ENCODE data around the gene DNAH11. TPM values are rescaled to one million over a fixed set of nuclear protein-coding genes. Genes with fewer than 3 reads are reported as not detected.

Gene DNAH11
- total RNA-seq, 1 experiment from 2014 or later, result 2.0 TPM

- H3K4me3 Mint-ChIP-seq (ENCODE audit: unreplicated experiment), result no peak overlapping the region
- Histone ChIP-seq H3K36me3 (ENCODE audit: control insufficient read depth, insufficient read depth, low read length) (no peaks in the 10 kb centered on the region), H3K9me3 (no peaks in the 10 kb centered on the region), H3K4me1 (peaks cover 2% of the 10 kb centered on the region), H3K4me3 (ENCODE audit: low read depth, low read length) (no peak overlapping the region), H3K27me3 (replicated peaks; ENCODE audit: control insufficient read depth, insufficient read depth, low read length) (no peaks in the 10 kb centered on the region; the same call in 1 of the 2 replicates)
- no peak for TF ChIP-seq CTCF (IDR thresholded peaks at IDR 0.05; ENCODE audit: insufficient read depth in 1 of 2, low read depth in 1 of 2, low read length in 1 of 2, severe bottlenecking in 1 of 2, unreplicated experiment in 1 of 2)
- H3K4me1 Mint-ChIP-seq (ENCODE audit: low read depth, unreplicated experiment), result peaks cover 5% of the 10 kb centered on the region
- intact Hi-C loops (cut with micrococcal nuclease; ENCODE audit: unreplicated experiment), result no loop called here
- CTCF ChIA-PET, result interaction anchor here (0.7 kb wide), 1 partner anchor 230 kb away, joined by 13 read pairs; no protein-coding TSS in a partner anchor
- no peaks in the 10 kb centered on the region for H3K9me3 Mint-ChIP-seq (ENCODE audit: unreplicated experiment)
- no peaks in the 10 kb centered on the region for H3K27me3 Mint-ChIP-seq (ENCODE audit: insufficient read depth, unreplicated experiment)
- H3K36me3 Mint-ChIP-seq (ENCODE audit: insufficient read depth, unreplicated experiment), result no peaks in the 10 kb centered on the region
- BruUV-seq (replicated peaks), result no TSS peak
- POLR2A ChIA-PET, result no interaction called here
- no peak overlapping the region for H3K27ac Mint-ChIP-seq (ENCODE audit: unreplicated experiment)
- DNase-seq, result no peak
These were observed 229.2 kb downstream of the DNAH11 start for GRCh38 chr7:21771906-21772610.

GRCh38 chr7:21773326-21773725, 230.5 kb downstream of the DNAH11 start:
- Mint-ChIP-seq H3K36me3 (ENCODE audit: insufficient read depth, unreplicated experiment) (no peaks in the 10 kb centered on the region), H3K27ac (ENCODE audit: unreplicated experiment) (no peak overlapping the region), H3K4me1 (ENCODE audit: low read depth, unreplicated experiment) (no peaks in the 10 kb centered on the region), H3K4me3 (ENCODE audit: unreplicated experiment) (no peak overlapping the region), H3K9me3 (ENCODE audit: unreplicated experiment) (no peaks in the 10 kb centered on the region), H3K27me3 (ENCODE audit: insufficient read depth, unreplicated experiment) (no peaks in the 10 kb centered on the region)
- Histone ChIP-seq H3K4me3 (ENCODE audit: low read depth, low read length) (no peak overlapping the region), H3K36me3 (ENCODE audit: control insufficient read depth, insufficient read depth, low read length) (no peaks in the 10 kb centered on the region), H3K27me3 (replicated peaks; ENCODE audit: control insufficient read depth, insufficient read depth, low read length) (no peaks in the 10 kb centered on the region; the same call in 1 of the 2 replicates), H3K4me1 (no peaks in the 10 kb centered on the region), H3K9me3 (no peaks in the 10 kb centered on the region)
- no peak for DNase-seq
- ChIA-PET CTCF (no interaction called here), POLR2A (no interaction called here)
- intact Hi-C loops (cut with micrococcal nuclease; ENCODE audit: unreplicated experiment), result no loop called here
- BruUV-seq (replicated peaks), result no TSS peak
- no peak for TF ChIP-seq CTCF (IDR thresholded peaks at IDR 0.05; ENCODE audit: insufficient read depth in 1 of 2, low read depth in 1 of 2, low read length in 1 of 2, severe bottlenecking in 1 of 2, unreplicated experiment in 1 of 2)

- no TSS peak for BruUV-seq (replicated peaks)
- intact Hi-C loops (cut with micrococcal nuclease; ENCODE audit: unreplicated experiment), result no loop called here
- H3K4me1 Mint-ChIP-seq (ENCODE audit: low read depth, unreplicated experiment), result no peaks in the 10 kb centered on the region
- H3K36me3 Mint-ChIP-seq (ENCODE audit: insufficient read depth, unreplicated experiment), result no peaks in the 10 kb centered on the region
- CTCF ChIA-PET, result no interaction called here
- no peak overlapping the region for H3K4me3 ChIP-seq (ENCODE audit: low read depth, low read length)
- no peak overlapping the region for H3K4me3 Mint-ChIP-seq (ENCODE audit: unreplicated experiment)
- H3K36me3 ChIP-seq (ENCODE audit: control insufficient read depth, insufficient read depth, low read length), result no peaks in the 10 kb centered on the region
- POLR2A ChIA-PET, result no interaction called here
- H3K9me3 ChIP-seq, result no peaks in the 10 kb centered on the region
- no peaks in the 10 kb centered on the region; the same call in 1 of the 2 replicates for H3K27me3 ChIP-seq (replicated peaks; ENCODE audit: control insufficient read depth, insufficient read depth, low read length)
- H3K4me1 ChIP-seq, result no peaks in the 10 kb centered on the region
- DNase-seq, result no peak
- H3K27ac Mint-ChIP-seq (ENCODE audit: unreplicated experiment), result no peak overlapping the region
- H3K27me3 Mint-ChIP-seq (ENCODE audit: insufficient read depth, unreplicated experiment), result no peaks in the 10 kb centered on the region
- no peaks in the 10 kb centered on the region for H3K9me3 Mint-ChIP-seq (ENCODE audit: unreplicated experiment)
- TF ChIP-seq CTCF (IDR thresholded peaks at IDR 0.05; ENCODE audit: insufficient read depth in 1 of 2, low read depth in 1 of 2, low read length in 1 of 2, severe bottlenecking in 1 of 2, unreplicated experiment in 1 of 2), result no peak
These were observed 235.1 kb downstream of the DNAH11 start for GRCh38 chr7:21777921-21778320.

All from Caco-2 (cell line).